RPMI7951 (cell line): ENCODE measurements around the gene GOLGA8J. TPM values are rescaled to one million over a fixed set of nuclear protein-coding genes. Genes with fewer than 3 reads are reported as not detected.
A peak's percentile ranks its signal among the peaks of the same experiment; 100 is the strongest.
"Not testable (repeated sequence)": the region's sequence is repeated elsewhere in the genome, so short reads cannot be mapped to it uniquely, and the experiment has no call there.

Source experiments
- DNase-seq: peaks from one replicate; pipeline ENCODE4 v3.0.0-alpha.2; 2012; ENCODE audit warnings: low read depth
- total RNA-seq: library from RNA; depleted of rRNA; stranded (reverse); fragments of >200 nt; shearing (Covaris generic); gene quantifications from 2 replicates; pipeline ENCODE4 v1.2.3, GENCODE V29; 2014; rRNA removed

The GOLGA8J gene
- total RNA-seq, 1 experiment from 2014 or later, result not detected

DNA sequence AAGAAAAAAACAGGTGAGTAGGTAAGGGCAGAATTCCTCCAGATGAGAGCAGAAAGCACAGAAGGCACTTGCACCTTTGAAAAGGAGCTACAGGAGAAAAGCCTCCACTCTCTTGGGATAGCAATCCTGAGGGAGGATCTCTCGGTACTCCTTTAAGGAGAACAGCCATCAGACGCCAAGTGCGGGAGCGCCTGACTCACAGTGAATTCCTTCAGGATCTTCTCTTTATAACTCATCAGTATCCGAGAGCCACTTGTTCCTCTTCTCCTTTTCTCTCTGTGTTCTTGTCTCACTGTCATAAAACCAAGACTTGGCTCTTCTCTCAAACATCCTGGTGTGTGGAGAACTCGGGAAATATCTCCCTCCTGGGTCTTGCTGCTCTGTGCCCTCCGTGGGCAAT is 10.1 kb upstream of the GOLGA8J start:
- DNase-seq, result no peak

DNA sequence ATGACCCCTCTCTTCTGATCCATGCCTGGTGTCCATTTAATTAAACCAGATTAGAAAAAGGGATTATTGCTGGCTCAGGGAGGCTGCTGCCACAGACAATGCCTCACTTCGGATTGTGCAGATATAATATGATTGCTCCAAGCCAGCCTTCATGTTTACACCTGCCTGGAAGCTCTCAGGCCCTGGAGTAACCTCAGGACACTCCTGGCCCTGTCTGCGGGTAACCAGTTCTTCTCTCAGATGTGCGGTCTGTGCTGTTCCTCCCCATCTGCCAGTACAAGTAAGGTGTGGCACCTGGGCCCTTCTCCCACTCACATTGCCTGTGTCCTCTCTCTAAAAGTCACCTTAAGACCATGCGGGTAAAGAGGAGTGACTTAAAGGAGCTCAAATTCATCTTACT is 8.8 kb upstream of the GOLGA8J start:
- no peak for DNase-seq

GRCh38 chr15:30080816-30081215 is 1.9 kb upstream of the GOLGA8J start:
- peak; percentile 51 for DNase-seq

DNA sequence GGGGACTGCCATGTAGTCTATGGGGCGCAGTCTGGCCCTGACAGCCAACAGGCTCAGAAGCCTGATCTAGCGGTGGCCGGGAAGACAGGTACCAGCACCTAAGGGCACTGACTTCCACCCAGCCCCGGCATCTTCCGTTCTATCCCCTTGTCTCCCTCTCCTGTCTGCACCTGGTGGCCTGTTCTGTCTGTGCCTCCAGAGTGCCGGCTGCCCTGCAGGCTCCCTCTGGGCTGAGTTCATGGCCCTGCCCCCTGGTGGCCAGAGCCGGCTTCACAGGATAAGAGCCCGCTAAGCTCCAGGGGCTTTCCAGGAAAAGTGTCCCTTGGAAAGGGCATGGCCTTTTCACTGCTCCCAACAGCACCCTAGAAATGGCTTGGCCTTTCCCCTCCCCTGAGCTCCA is 15.1 kb downstream of the GOLGA8J start:
- DNase-seq, result not testable (repeated sequence)

DNA sequence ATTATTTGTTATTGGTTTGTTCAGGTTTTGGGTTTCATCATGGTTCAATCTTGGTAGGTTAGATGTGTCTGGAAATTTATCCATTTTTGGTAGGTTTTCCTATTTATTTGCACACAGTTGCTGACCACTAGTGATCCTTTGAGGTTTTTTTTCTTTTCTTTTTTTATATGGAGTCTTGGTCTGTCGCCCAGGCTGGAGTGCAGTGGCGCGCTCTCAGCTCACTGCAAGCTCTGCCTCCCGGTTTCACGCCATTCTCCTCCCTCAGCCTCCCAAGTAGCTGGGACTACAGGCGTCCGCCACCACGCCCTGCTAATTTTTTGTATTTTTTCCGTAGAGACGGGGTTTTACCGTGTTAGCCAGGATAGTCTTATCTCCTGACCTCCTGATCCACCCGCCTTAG is 20.1 kb downstream of the GOLGA8J start:
- not testable (repeated sequence) for DNase-seq

DNA sequence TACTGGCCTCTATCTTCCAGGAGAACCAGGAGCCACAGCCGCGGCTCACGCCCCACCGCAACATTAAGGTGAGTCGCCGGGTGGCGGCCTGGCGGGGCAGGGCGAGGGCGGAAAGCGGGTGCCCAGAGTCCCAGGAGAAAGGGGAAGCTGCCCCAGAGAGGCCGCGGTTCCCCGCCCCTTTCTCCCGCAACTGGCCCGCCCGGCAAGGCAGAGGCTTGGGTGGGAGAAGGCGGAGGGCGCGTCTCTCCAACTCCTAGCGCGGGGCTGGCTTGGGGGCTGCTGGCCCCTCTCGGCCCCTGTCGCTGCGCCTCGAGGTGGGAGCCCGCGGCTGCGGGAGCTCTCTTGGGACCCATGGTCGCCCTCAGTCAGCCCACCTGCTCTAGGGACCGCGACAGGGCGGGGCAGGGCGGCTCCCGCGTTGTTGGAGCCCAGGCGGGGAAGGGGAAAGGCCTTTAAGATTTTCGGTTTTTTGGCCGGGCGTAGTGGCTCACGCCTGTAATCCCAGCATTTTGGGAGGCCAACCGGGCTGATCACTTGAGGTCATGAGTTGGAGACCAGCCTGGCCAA is 21.3 kb downstream of the GOLGA8J start:
- not testable (repeated sequence) for DNase-seq

DNA sequence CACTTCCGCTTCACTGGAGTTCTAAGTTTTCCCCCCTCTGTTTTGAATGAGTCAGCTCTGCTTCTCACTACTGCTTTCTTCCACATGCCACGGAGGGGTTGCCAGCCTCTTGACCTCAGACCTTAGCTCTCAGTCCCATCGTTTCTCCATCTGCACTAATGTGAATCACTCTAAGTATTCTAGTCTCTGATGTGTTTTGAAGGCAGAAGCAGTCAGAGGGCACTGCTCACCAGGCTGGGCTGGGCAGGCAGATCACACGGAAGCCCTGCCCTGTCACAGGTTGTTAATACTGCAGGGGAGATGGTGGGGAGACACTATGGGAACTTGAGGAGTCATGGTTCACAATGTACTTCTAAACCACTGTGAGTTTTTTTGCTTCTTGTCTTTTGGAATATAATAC is 27.8 kb downstream of the GOLGA8J start:
- DNase-seq, result not testable (repeated sequence)

DNA sequence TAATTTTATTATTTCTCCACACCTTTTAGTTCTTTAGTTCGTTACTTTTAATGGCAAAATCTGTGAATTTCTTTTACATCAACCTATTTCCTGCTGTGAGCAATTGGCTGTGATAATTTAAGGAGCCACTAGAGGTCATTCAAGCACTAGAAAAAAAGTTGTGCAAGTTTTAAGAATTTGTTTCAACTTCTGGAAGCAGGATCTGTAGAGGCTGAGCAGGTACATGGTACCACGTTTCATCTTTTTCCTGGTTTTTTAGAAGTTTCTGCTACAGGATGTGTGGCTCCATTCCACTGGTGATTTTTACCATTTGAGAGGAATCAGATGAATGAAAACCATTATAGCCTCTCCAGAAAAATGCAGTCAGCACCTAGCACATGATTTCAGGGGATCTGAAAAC is 47.3 kb downstream of the GOLGA8J start:
- peak; percentile 0 for DNase-seq

DNA sequence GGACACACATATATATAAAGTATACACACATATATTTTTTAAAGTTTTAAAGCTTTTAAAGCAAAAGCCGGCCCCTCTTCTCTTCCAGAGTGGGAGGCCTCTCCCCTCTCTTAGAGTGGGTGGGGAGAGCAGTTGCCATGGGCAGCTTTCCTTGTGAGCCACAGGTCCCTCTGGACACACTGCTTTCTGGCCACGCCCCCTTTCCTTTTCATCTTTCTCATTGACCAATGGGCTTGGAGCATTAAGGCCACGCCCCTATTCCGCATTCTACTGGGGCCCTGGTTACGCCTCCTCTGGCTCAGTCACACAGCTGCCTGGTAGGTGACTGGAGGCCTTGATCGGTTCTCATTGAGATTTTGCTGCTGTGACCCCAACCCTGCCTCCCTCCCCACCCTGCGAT is 52.0 kb downstream of the GOLGA8J start, which contains the start of gene GOLGA8T:
Gene GOLGA8T (plus strand): TSS at position 301 of the 400 bp plus-strand sequence. CDS start 98 bp downstream, at position 399.
- DNase-seq, result not testable (repeated sequence)

Other genes with a start within 250 kb of the GOLGA8J start
- not detected in 2 replicates for gene GOLGA8T, start 52.1 kb downstream of the GOLGA8J start, total RNA-seq